A549 treated with Mapracorat at 1 μM for 4 hours (cell line): Measurements from ENCODE around the gene ZNF410. TPM values are rescaled to one million over a fixed set of nuclear protein-coding genes. Genes with fewer than 3 reads are reported as not detected.

Source experiments
- total RNA-seq: library from RNA; stranded (reverse); fragments of 200-300 nt; extraction: Qiagen RNA extraction; gene quantifications from 5 replicates; pipeline ENCODE4 v1.2.3, GENCODE V29; 2022

The ZNF410 gene
- 42.4 to 52.2 TPM (median 45.7 TPM) in 5 replicates for total RNA-seq

GRCh38 chr14:73886449-73887317, at the start of gene ZNF410:
Gene ZNF410, plus strand, starts transcription at chr14:73886859. Its CDS starts 5,317 bp downstream, at chr14:73892176.

GRCh38 chr14:73851567-73852382, 34.9 kb upstream of the ZNF410 start, which contains the start of gene PTGR2:
Gene PTGR2, plus strand, starts transcription at chr14:73851831. Its CDS starts 7,032 bp downstream, at chr14:73858863.

GRCh38 chr14:73949752-73950734, 63.4 kb downstream of the ZNF410 start, which contains the start of the genes COQ6 and FAM161B:
Gene COQ6, plus strand, starts transcription at chr14:73950302. Its CDS starts 31 bp downstream, at chr14:73950333.
Gene FAM161B, minus strand, starts transcription at chr14:73950094. Its CDS starts 68 bp downstream, at chr14:73950026.

Other genes starting within 250 kb of the ZNF410 start
- 7.4 to 12.5 TPM (median 10.2 TPM) in 5 replicates for gene DNAL1, start 241.9 kb upstream of the ZNF410 start, total RNA-seq
- gene PNMA1, start 172.5 kb upstream of the ZNF410 start, total RNA-seq = 56.9 to 62.2 TPM (median 59.3 TPM) in 5 replicates
- 7.0 to 10.2 TPM (median 8.4 TPM) in 5 replicates for gene PTGR2, start 35.0 kb upstream of the ZNF410 start, total RNA-seq
- 1.4 to 1.7 TPM (median 1.6 TPM) in 5 replicates for gene FAM161B, start 63.2 kb downstream of the ZNF410 start, total RNA-seq
- 23.4 to 27.8 TPM (median 26.1 TPM) in 5 replicates for gene COQ6, start 63.4 kb downstream of the ZNF410 start, total RNA-seq
- gene ENTPD5, start 132.4 kb downstream of the ZNF410 start, total RNA-seq = 5.0 to 7.3 TPM (median 6.3 TPM) in 5 replicates
- 3.3 to 5.5 TPM (median 3.8 TPM) in 5 replicates for gene BBOF1, start 132.5 kb downstream of the ZNF410 start, total RNA-seq
- gene ALDH6A1, start 197.6 kb downstream of the ZNF410 start, total RNA-seq = 1.9 to 2.8 TPM (median 2.4 TPM) in 5 replicates
- gene LIN52, start 198.1 kb downstream of the ZNF410 start, total RNA-seq = 3.6 to 4.5 TPM (median 4.4 TPM) in 5 replicates